ENCODE data around the gene TRAPPC1.
A peak's percentile ranks its signal among the peaks of the same experiment; 100 is the strongest.
"Not testable (repeated sequence)": the region's sequence is repeated elsewhere in the genome, so short reads cannot be mapped to it uniquely, and the experiment has no call there.

Gene TRAPPC1

GRCh38 chr17:7931709-7932482 lies at the start of gene TRAPPC1, which contains the start of gene CNTROB:
TRAPPC1 (minus strand) TSS chr17:7931946; CDS start chr17:7931829, 117 bp downstream.
CNTROB (plus strand) TSS chr17:7932206; CDS start chr17:7933080, 874 bp downstream.
- peak; percentile 95 for DNase-seq

- DNase-seq = no peak
Observed at GRCh38 chr17:7977805-7978204, 46.1 kb upstream of the TRAPPC1 start.

- no peak for DNase-seq
Observed at GRCh38 chr17:7977039-7977438, 45.3 kb upstream of the TRAPPC1 start.

- DNase-seq = no peak
Observed at GRCh38 chr17:7974638-7975131, 42.9 kb upstream of the TRAPPC1 start.

- no peak for DNase-seq
Observed at GRCh38 chr17:7972131-7972785, 40.5 kb upstream of the TRAPPC1 start.

GRCh38 chr17:7971651-7972050 lies 39.9 kb upstream of the TRAPPC1 start:
- DNase-seq = no peak

GRCh38 chr17:7969433-7969832 lies 37.7 kb upstream of the TRAPPC1 start:
- no peak for DNase-seq

GRCh38 chr17:7967751-7968150 lies 36.0 kb upstream of the TRAPPC1 start:
- DNase-seq = no peak

- no peak for DNase-seq
Observed at GRCh38 chr17:7961421-7961820, 29.7 kb upstream of the TRAPPC1 start.

- DNase-seq = no peak
Observed at GRCh38 chr17:7959503-7960253, 27.9 kb upstream of the TRAPPC1 start.

- DNase-seq = no peak
Observed at GRCh38 chr17:7956228-7956965, 24.7 kb upstream of the TRAPPC1 start.

- DNase-seq = no peak
Observed at GRCh38 chr17:7955414-7956227, 23.9 kb upstream of the TRAPPC1 start.

- not testable (repeated sequence) for DNase-seq
Observed at GRCh38 chr17:7953266-7953665, 21.5 kb upstream of the TRAPPC1 start.

GRCh38 chr17:7951143-7951792 lies 19.5 kb upstream of the TRAPPC1 start:
- DNase-seq = no peak

- no peak for DNase-seq
Observed at GRCh38 chr17:7950578-7950977, 18.8 kb upstream of the TRAPPC1 start.

- DNase-seq = no peak
Observed at GRCh38 chr17:7947651-7948050, 15.9 kb upstream of the TRAPPC1 start.

GRCh38 chr17:7946441-7946840 lies 14.7 kb upstream of the TRAPPC1 start:
- DNase-seq = no peak

- DNase-seq = no peak
Observed at GRCh38 chr17:7945651-7946050, 13.9 kb upstream of the TRAPPC1 start.

GRCh38 chr17:7944326-7944725 lies 12.6 kb upstream of the TRAPPC1 start:
- no peak for DNase-seq

- DNase-seq = no peak
Observed at GRCh38 chr17:7943291-7943690, 11.5 kb upstream of the TRAPPC1 start.

- DNase-seq = no peak
Observed at GRCh38 chr17:7940743-7941142, 9.0 kb upstream of the TRAPPC1 start.

Data from NCI-H446 treated with DMSO at 0.1 percent for 48 hours (cell line).